NT2/D1 (cell line): ENCODE data around the gene VCP.

Source experiments
- SUZ12 ChIP-seq: IDR thresholded peaks from 2 replicates; pipeline ENCODE4 v1.6.1; 2011; ENCODE audit not compliant: insufficient read length, insufficient read depth; ENCODE audit errors: extremely low read depth
- ZNF274 ChIP-seq: IDR thresholded peaks from 2 replicates; pipeline ENCODE4 v1.6.1; 2011; ENCODE audit warnings: mild to moderate bottlenecking, low read depth, low read length

DNA sequence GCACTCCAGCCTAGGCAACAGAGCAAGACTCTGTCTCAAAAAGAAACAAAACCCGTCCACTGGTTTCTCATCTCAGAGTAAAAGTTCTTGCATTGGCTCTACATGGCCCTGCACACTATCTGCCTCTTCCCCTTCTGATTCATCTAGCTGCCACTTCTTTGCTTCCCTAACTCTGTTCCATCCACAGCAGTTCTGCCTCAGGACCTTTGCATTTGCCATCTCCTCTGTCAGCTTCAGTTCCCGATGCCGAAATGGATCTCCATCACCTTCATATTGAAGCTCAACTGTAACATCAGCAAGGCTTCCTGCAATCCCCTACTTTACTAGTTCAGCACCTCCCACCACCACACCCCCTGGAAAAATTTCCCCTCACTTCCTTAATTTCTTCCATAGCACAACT is 25.1 kb upstream of the VCP start:
- TF ChIP-seq SUZ12 (no peak), ZNF274 (no peak)
